HCT116 (cell line): ENCODE data around the gene DAAM1. TPM values are rescaled to one million over a fixed set of nuclear protein-coding genes. Genes with fewer than 3 reads are reported as not detected.

ENCODE experiments used
- ATAC-seq: fragments of 200-7000 bp; cut with Tn5 transposase; 2 replicates; pipeline ENCODE4 v1.9.1; 2020; ENCODE audit warnings: mild to moderate bottlenecking, moderate library complexity
- BruUV-seq: library from RNA; stranded (reverse); fragments of 400-500 nt; replicated peaks from 2 replicates; lab custom pipeline; 2021; lab: Mats Ljungman, UMichigan
- CTCF ChIA-PET: fragments of 300-600 bp; sonication (Branson Sonifier 250); formaldehyde crosslinking; loops from one replicate; lab custom pipeline; 2021; ENCODE audit warnings: antibody characterized with exemption; lab: Charles Lee
- POLR2A ChIA-PET: fragments of 300-600, 350-600 bp; sonication (Branson Sonifier 250); formaldehyde crosslinking; loops from one replicate; lab custom pipeline; 2021; ENCODE audit warnings: antibody characterized with exemption; lab: Charles Lee
- RAD21 ChIA-PET, 2 experiments: fragments of 300-600 bp; sonication (Branson Sonifier 250); formaldehyde crosslinking; loops; one replicate each; lab custom pipeline; 2023; ENCODE audit warnings: low total read pairs in 2 of 2; ENCODE audit not compliant: uncharacterized antibody in 2 of 2, unreplicated experiment in 2 of 2, low non-redundant PET in 1 of 2; lab: Charles Lee
- DNase-seq: peaks from one replicate; pipeline ENCODE4 v3.0.0-alpha.2; 2010; ENCODE audit warnings: low read depth, low spot score
- H2AFZ ChIP-seq: fragments of 200-600 bp; shearing (Covaris generic), sonication (generic); 2 replicates; pipeline ENCODE4 v1.6.1; 2017; ENCODE audit warnings: low read depth, mixed run types, mixed read lengths, antibody characterized with exemption, low read length; ENCODE audit not compliant: poor library complexity, severe bottlenecking
- H3K27ac ChIP-seq: 2 replicates; pipeline ENCODE4 v1.5.1; 2012; ENCODE audit warnings: low read depth, low read length
- H3K27me3 ChIP-seq: fragments of 200-600 bp; sonication (generic); 2 replicates; pipeline ENCODE4 v1.6.1; 2016; ENCODE audit warnings: mixed run types, low read length, mixed read lengths; ENCODE audit not compliant: insufficient read depth
- H3K36me3 ChIP-seq, 2 experiments: fragments of 200-500 bp in 1 of 2; fragments of 200-600 bp in 1 of 2; sonication (Bioruptor generic) in 1 of 2; sonication (generic) in 1 of 2; 2 replicates each; pipeline versions ENCODE4 v1.5.1 to v1.6.1; 2014 to 2016; ENCODE audit warnings: low read length in 2 of 2, inconsistent platforms in 1 of 2, mixed read lengths in 1 of 2, mixed run types in 1 of 2; ENCODE audit not compliant: insufficient read depth in 2 of 2, control insufficient read depth in 1 of 2
- H3K4me1 ChIP-seq, 2 experiments: fragments of 200-600 bp in 1 of 2; sonication (generic) in 1 of 2; 2 replicates each; pipeline versions ENCODE4 v1.5.1 to v1.6.1; 2012 to 2017; ENCODE audit warnings: low read length in 2 of 2, inconsistent platforms in 1 of 2, mild to moderate bottlenecking in 1 of 2, mixed read lengths in 1 of 2, mixed run types in 1 of 2, moderate library complexity in 1 of 2; ENCODE audit not compliant: insufficient read depth in 2 of 2, control insufficient read depth in 1 of 2
- H3K4me2 ChIP-seq: fragments of 200-600 bp; sonication (generic); 2 replicates; pipeline ENCODE4 v1.6.1; 2017; ENCODE audit warnings: mixed run types, low read length, mixed read lengths
- H3K4me3 ChIP-seq, 2 experiments: fragments of 200-600 bp in 1 of 2; sonication (generic) in 1 of 2; replicated peaks in 1 of 2; 2 replicates each; pipeline ENCODE4 v1.5.1; 2011 to 2016; ENCODE audit warnings: low read length in 2 of 2, control low read depth in 1 of 2, low read depth in 1 of 2, mild to moderate bottlenecking in 1 of 2, mixed read lengths in 1 of 2, mixed run types in 1 of 2
- H3K79me2 ChIP-seq: fragments of 200-600 bp; sonication (generic); 2 replicates; pipeline ENCODE4 v1.6.1; 2017; ENCODE audit warnings: mild to moderate bottlenecking, mixed run types, low read length, moderate library complexity, mixed read lengths; ENCODE audit not compliant: insufficient read depth
- H3K9ac ChIP-seq: fragments of 200-600 bp; sonication (generic); 2 replicates; pipeline ENCODE4 v1.6.1; 2016; ENCODE audit warnings: low read length, mixed read lengths
- H3K9me2 ChIP-seq: fragments of 200-600 bp; sonication (generic), shearing (Covaris generic); 2 replicates; pipeline ENCODE4 v1.6.1; 2017; ENCODE audit warnings: mixed run types, mild to moderate bottlenecking, moderate library complexity; ENCODE audit not compliant: insufficient read depth
- H3K9me3 ChIP-seq, 2 experiments: fragments of 200-500 bp in 1 of 2; fragments of 200-600 bp in 1 of 2; sonication (Bioruptor generic) in 1 of 2; sonication (generic) in 1 of 2; 2 replicates each; pipeline ENCODE4 v1.6.1; 2014 to 2017; ENCODE audit warnings: low read length in 2 of 2, mixed read lengths in 2 of 2, inconsistent platforms in 1 of 2, low read depth in 1 of 2, mild to moderate bottlenecking in 1 of 2, mixed run types in 1 of 2, moderate library complexity in 1 of 2; ENCODE audit not compliant: control insufficient read depth in 1 of 2, insufficient read depth in 1 of 2
- H4K20me1 ChIP-seq: fragments of 200-600 bp; sonication (generic), shearing (Covaris generic); 2 replicates; pipeline ENCODE4 v1.6.1; 2017; ENCODE audit warnings: mixed run types, mild to moderate bottlenecking, moderate library complexity; ENCODE audit not compliant: insufficient read depth
- CTCF ChIP-seq, 3 experiments: fragments of 200-600 bp in 1 of 3; sonication (generic) in 1 of 3; IDR thresholded peaks in 2 of 3; conservative IDR thresholded peaks in 1 of 3; 2 replicates each; pipeline ENCODE4 v1.5.1; 2012 to 2017; ENCODE audit warnings: low read depth in 2 of 3, low read length in 2 of 3, antibody characterized with exemption in 1 of 3, borderline replicate concordance in 1 of 3, control low read depth in 1 of 3, mild to moderate bottlenecking in 1 of 3, mixed read lengths in 1 of 3, mixed run types in 1 of 3, moderate library complexity in 1 of 3; ENCODE audit not compliant: insufficient read depth in 1 of 3
- EGR1 ChIP-seq: IDR thresholded peaks from 2 replicates; pipeline ENCODE4 v1.6.1; 2012; ENCODE audit warnings: low read depth
- EZH2 ChIP-seq: fragments of 200-600 bp; sonication (generic); IDR thresholded peaks from 2 replicates; pipeline ENCODE4 v1.6.1; 2017; ENCODE audit warnings: antibody characterized with exemption, mixed run types
- FOSL1 ChIP-seq: IDR thresholded peaks from 2 replicates; pipeline ENCODE4 v1.6.1; 2012; ENCODE audit warnings: low read depth
- JUND ChIP-seq: IDR thresholded peaks from 2 replicates; pipeline ENCODE4 v1.6.1; 2012
- MAX ChIP-seq: IDR thresholded peaks from 2 replicates; pipeline ENCODE4 v1.6.1; 2012
- POLR2A ChIP-seq: IDR thresholded peaks from 2 replicates; pipeline ENCODE4 v1.7.0; 2011; ENCODE audit warnings: borderline replicate concordance; ENCODE audit not compliant: insufficient read depth, insufficient read length; ENCODE audit errors: extremely low read depth
- RAD21 ChIP-seq: IDR thresholded peaks from 2 replicates; pipeline ENCODE4 v1.6.1; 2012; ENCODE audit warnings: low read depth, mild to moderate bottlenecking
- SIN3A ChIP-seq: IDR thresholded peaks from 2 replicates; pipeline ENCODE4 v1.6.1; 2012; ENCODE audit warnings: low read depth
- SP1 ChIP-seq: IDR thresholded peaks from 2 replicates; pipeline ENCODE4 v1.6.1; 2012; ENCODE audit warnings: low read depth
- SRF ChIP-seq: IDR thresholded peaks from 2 replicates; pipeline ENCODE4 v1.6.1; 2012; ENCODE audit warnings: low read depth
- TCF7L2 ChIP-seq: IDR thresholded peaks from 2 replicates; pipeline ENCODE4 v1.7.0; 2011; ENCODE audit warnings: borderline replicate concordance, inconsistent platforms; ENCODE audit not compliant: insufficient read depth, insufficient read length; ENCODE audit errors: extremely low read depth
- YY1 ChIP-seq: IDR thresholded peaks from 2 replicates; pipeline ENCODE4 v1.6.1; 2011; ENCODE audit warnings: low read length, low read depth, moderate library complexity, mild to moderate bottlenecking; ENCODE audit not compliant: insufficient replicate concordance; ENCODE audit errors: extremely low read depth
- ZFX ChIP-seq: fragments of 450-650 bp; IDR thresholded peaks from 2 replicates; pipeline ENCODE4 v1.6.1; 2017
- intact Hi-C: fragments of 100-400 bp; cut with micrococcal nuclease; formaldehyde crosslinking; loops from 2 replicates; pipeline ENCODE4 v1.10.0; 2022
- total RNA-seq: library from RNA; stranded (reverse); gene quantifications from one replicate; pipeline ENCODE4 v1.2.1, GENCODE V29; 2021; ENCODE audit not compliant: unreplicated experiment
- TF ChIP-seq, protein P1 (sequence below): IDR thresholded peaks from 2 replicates; pipeline ENCODE4 v1.6.1; 2012; ENCODE audit warnings: low read depth

DAAM1 gene
- total RNA-seq, 1 experiment from 2014 or later: 10.7 TPM

- H3K4me2 ChIP-seq: no peak overlapping the region
- H3K79me2 ChIP-seq: no peaks in the 10 kb centered on the region
- 0 out of 4 replicates have a peak, but pooled peaks cover 0 to 2% of the 10 kb centered on the region in 2 experiments for H3K4me1 ChIP-seq
- no peaks in the 10 kb centered on the region for H3K9me2 ChIP-seq
- H3K27ac ChIP-seq: no peak overlapping the region
- intact Hi-C loops: no loop called here
- ATAC-seq (no peak), DNase-seq (no peak)
- no peaks in the 10 kb centered on the region for H4K20me1 ChIP-seq
- no peak overlapping the region for H2AFZ ChIP-seq
- H3K27me3 ChIP-seq: no peaks in the 10 kb centered on the region
- no peak overlapping the region for H3K4me3 ChIP-seq
- no peak overlapping the region for H3K9ac ChIP-seq
- POLR2A ChIA-PET: interaction anchor here (0.8 kb wide), 1 partner anchor 13 kb away, joined by 3 read pairs; no protein-coding TSS in a partner anchor
- H3K9me3 ChIP-seq: no peaks in the 10 kb centered on the region
- TF ChIP-seq SRF (no peak), SP1 (no peak), TCF7L2 (no peak), RAD21 (no peak), FOSL1 (no peak), JUND (no peak), CTCF (IDR thresholded peaks at IDR 0.05 in 2 of 3, conservative IDR thresholded peaks at IDR 0.05 in 1 of 3; ENCODE audit: borderline replicate concordance in 1 of 3, insufficient read depth in 1 of 3, low read depth in 2 of 3, low read length in 2 of 3) (no peak), EGR1 (no peak), ZFX (no peak), SIN3A (no peak), POLR2A (no peak), MAX (no peak), YY1 (no peak), EZH2 (no peak)
- TF ChIP-seq, protein P1, sequence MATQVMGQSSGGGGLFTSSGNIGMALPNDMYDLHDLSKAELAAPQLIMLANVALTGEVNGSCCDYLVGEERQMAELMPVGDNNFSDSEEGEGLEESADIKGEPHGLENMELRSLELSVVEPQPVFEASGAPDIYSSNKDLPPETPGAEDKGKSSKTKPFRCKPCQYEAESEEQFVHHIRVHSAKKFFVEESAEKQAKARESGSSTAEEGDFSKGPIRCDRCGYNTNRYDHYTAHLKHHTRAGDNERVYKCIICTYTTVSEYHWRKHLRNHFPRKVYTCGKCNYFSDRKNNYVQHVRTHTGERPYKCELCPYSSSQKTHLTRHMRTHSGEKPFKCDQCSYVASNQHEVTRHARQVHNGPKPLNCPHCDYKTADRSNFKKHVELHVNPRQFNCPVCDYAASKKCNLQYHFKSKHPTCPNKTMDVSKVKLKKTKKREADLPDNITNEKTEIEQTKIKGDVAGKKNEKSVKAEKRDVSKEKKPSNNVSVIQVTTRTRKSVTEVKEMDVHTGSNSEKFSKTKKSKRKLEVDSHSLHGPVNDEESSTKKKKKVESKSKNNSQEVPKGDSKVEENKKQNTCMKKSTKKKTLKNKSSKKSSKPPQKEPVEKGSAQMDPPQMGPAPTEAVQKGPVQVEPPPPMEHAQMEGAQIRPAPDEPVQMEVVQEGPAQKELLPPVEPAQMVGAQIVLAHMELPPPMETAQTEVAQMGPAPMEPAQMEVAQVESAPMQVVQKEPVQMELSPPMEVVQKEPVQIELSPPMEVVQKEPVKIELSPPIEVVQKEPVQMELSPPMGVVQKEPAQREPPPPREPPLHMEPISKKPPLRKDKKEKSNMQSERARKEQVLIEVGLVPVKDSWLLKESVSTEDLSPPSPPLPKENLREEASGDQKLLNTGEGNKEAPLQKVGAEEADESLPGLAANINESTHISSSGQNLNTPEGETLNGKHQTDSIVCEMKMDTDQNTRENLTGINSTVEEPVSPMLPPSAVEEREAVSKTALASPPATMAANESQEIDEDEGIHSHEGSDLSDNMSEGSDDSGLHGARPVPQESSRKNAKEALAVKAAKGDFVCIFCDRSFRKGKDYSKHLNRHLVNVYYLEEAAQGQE: no peak
- no TSS peak for BruUV-seq
- no peaks in the 10 kb centered on the region for H3K36me3 ChIP-seq
- RAD21 ChIA-PET: no interaction called here
- CTCF ChIA-PET: no interaction called here
These were observed 11.7 kb upstream of the DAAM1 start for GRCh38 chr14:59176765-59177164.
